HCT116 (cell line): Measurements from ENCODE around the gene CCDC91.

Experiments
- ATF3 ChIP-seq: IDR thresholded peaks from 2 replicates; pipeline ENCODE4 v1.6.1; 2012
- CEBPB ChIP-seq: IDR thresholded peaks from 2 replicates; pipeline ENCODE4 v1.6.1; 2012; ENCODE audit warnings: low read depth
- CTCF ChIP-seq, 3 experiments: fragments of 200-600 bp in 1 of 3; sonication (generic) in 1 of 3; IDR thresholded peaks in 2 of 3; conservative IDR thresholded peaks in 1 of 3; 2 replicates each; pipeline ENCODE4 v1.5.1; 2012 to 2017; ENCODE audit warnings: low read depth in 2 of 3, low read length in 2 of 3, antibody characterized with exemption in 1 of 3, borderline replicate concordance in 1 of 3, control low read depth in 1 of 3, mild to moderate bottlenecking in 1 of 3, mixed read lengths in 1 of 3, mixed run types in 1 of 3, moderate library complexity in 1 of 3; ENCODE audit not compliant: insufficient read depth in 1 of 3
- EGR1 ChIP-seq: IDR thresholded peaks from 2 replicates; pipeline ENCODE4 v1.6.1; 2012; ENCODE audit warnings: low read depth
- EZH2 ChIP-seq: fragments of 200-600 bp; sonication (generic); IDR thresholded peaks from 2 replicates; pipeline ENCODE4 v1.6.1; 2017; ENCODE audit warnings: antibody characterized with exemption, mixed run types
- JUND ChIP-seq: IDR thresholded peaks from 2 replicates; pipeline ENCODE4 v1.6.1; 2012
- MAX ChIP-seq: IDR thresholded peaks from 2 replicates; pipeline ENCODE4 v1.6.1; 2012
- POLR2A ChIP-seq: IDR thresholded peaks from 2 replicates; pipeline ENCODE4 v1.7.0; 2011; ENCODE audit warnings: borderline replicate concordance; ENCODE audit not compliant: insufficient read depth, insufficient read length; ENCODE audit errors: extremely low read depth
- POLR2AphosphoS5 ChIP-seq: IDR thresholded peaks from 2 replicates; pipeline ENCODE4 v1.6.1; 2011; ENCODE audit warnings: mild to moderate bottlenecking, low read depth, low read length, moderate library complexity
- SP1 ChIP-seq: IDR thresholded peaks from 2 replicates; pipeline ENCODE4 v1.6.1; 2012; ENCODE audit warnings: low read depth
- ZBTB33 ChIP-seq: IDR thresholded peaks from 2 replicates; pipeline ENCODE4 v1.6.1; 2011; ENCODE audit warnings: mild to moderate bottlenecking, low read length, moderate library complexity; ENCODE audit not compliant: insufficient replicate concordance; ENCODE audit errors: extremely low read depth
- ZFX ChIP-seq: fragments of 450-650 bp; IDR thresholded peaks from 2 replicates; pipeline ENCODE4 v1.6.1; 2017
- ZNF274 ChIP-seq: fragments of 200-500 bp; sonication (Bioruptor generic); IDR thresholded peaks from 2 replicates; pipeline ENCODE4 v1.6.1; 2014; ENCODE audit warnings: mild to moderate bottlenecking, low read depth, low read length, inconsistent platforms

- no peak for TF ChIP-seq CTCF (IDR thresholded peaks at IDR 0.05 in 2 of 3, conservative IDR thresholded peaks at IDR 0.05 in 1 of 3; ENCODE audit: borderline replicate concordance in 1 of 3, insufficient read depth in 1 of 3, low read depth in 2 of 3, low read length in 2 of 3)
- no peak for TF ChIP-seq ZBTB33
- TF ChIP-seq POLR2AphosphoS5 = no peak
- no peak for TF ChIP-seq POLR2A
- TF ChIP-seq MAX = no peak
- no peak for TF ChIP-seq EGR1
- no peak for TF ChIP-seq JUND
- TF ChIP-seq EZH2 = no peak
- TF ChIP-seq ATF3 = no peak
- TF ChIP-seq CEBPB = no peak
- TF ChIP-seq ZNF274 = no peak
- no peak for TF ChIP-seq SP1
- no peak for TF ChIP-seq ZFX
Measured at GRCh38 chr12:28453686-28454085, 263.4 kb downstream of the CCDC91 start.
